Stimulated activated CD4-positive, alpha-beta T cell treated with anti-CD3 and anti-CD28 coated beads, TNF-alpha, amount 100 ng/mL, for 48 hours (primary cell): ENCODE data around the gene FREM1.

Experiments
- DNase-seq, 3 donors: peaks; one replicate each; pipeline ENCODE4 v3.0.0-alpha.2; 2020; ENCODE audit warnings: low read depth in 3 of 3

The FREM1 gene

DNA sequence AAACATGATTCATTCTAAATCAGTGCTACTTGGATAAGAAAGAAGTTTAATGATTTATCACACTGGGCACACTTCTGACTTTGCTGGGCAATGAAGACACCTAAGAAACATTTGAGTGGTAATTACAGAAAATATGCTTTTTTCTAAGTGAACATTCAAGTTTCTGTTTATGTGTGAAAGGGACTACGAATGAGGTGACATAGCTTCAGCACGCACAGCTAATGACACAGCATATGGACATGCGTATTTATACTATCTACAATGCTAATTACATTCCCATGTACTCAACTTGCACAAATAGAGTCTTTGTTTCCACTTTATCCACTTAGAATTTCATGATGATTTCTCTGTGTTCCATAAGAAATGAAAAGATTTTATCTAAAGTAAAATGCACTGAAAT, 40.6 kb downstream of the FREM1 start:
- DNase-seq, result no peak

GRCh38 chr9:14868772-14869583, 41.2 kb downstream of the FREM1 start:
- no peak for DNase-seq

DNA sequence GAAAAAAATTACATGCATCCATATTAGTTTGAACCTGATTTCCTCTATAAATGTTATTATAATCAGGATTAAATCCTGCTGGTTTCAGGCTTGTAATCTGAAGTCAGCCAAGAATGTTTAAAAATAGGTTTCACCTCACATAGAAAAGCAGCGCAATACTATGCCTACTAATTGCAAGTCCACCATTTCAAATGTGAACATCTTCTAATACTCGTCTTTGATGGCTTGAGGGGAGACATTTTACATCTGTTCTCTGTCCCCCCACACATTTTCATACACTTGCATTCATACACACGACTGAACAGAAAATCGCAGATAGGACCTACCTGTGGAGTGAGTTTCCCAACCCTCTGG, 41.8 kb downstream of the FREM1 start:
- DNase-seq, result no peak

GRCh38 chr9:14866200-14866749, 44.0 kb downstream of the FREM1 start:
- no peak for DNase-seq

DNA sequence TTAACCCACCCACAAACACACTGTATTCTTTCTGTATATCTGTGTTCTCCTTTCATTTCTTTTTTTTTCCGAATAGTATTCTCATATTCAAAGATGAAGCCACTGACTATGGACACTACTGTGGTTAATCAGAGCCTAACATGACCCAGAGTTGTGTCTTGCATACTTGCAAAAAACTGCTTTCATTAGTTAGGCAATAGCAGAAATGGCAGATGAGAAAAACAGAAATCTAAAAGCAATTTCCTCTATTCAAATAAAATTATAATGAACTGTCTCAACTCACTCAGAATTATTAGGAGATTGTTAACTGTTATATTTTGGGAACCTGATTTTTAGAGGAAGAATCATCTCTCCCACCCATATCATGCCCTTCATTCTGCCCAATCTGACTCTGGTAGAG, 45.9 kb downstream of the FREM1 start:
- DNase-seq, result no peak

- no peak for DNase-seq
Measured at GRCh38 chr9:14863402-14863801, 46.8 kb downstream of the FREM1 start.

DNA sequence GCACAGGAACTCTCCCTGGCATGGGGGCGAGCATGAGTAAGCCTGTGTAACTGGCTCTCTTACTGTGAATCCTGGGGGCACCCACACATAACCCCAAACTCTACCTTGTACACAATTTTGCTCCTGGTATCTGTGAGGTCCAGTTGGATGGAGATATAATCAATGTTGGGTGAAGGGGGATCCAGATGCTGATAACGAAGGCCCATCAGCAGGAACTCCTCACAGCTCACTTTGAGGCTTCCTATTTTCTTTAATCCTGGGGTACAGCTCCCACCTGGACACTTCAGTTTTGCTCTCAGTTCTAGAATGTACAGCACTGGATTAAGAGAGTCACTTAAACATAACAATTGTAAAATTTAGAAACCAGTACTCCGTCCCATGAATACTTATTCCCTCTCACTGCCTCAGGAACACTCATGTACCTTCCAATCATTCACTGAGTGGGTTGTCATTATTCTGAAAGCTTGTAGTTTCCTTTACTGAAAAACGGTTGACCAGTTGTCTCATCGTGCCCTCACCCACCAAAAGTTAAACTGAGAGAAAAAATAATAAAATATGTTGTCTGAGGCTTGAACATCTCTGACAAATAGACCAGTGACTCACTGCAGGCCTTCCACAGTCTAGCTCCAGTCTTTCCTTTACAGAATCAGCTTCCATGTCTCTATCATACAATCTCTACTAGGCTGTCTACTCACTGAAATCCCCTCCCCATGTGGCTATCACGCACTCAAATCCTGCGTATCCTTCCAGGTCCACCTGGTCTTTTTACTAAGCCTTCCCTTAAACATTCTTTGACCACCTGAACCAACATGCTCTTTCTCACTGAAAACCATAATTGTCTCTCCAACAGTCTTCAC, 52.6 kb downstream of the FREM1 start:
- DNase-seq, result no peak

GRCh38 chr9:14849851-14850250, 60.4 kb downstream of the FREM1 start:
- no peak for DNase-seq

DNA sequence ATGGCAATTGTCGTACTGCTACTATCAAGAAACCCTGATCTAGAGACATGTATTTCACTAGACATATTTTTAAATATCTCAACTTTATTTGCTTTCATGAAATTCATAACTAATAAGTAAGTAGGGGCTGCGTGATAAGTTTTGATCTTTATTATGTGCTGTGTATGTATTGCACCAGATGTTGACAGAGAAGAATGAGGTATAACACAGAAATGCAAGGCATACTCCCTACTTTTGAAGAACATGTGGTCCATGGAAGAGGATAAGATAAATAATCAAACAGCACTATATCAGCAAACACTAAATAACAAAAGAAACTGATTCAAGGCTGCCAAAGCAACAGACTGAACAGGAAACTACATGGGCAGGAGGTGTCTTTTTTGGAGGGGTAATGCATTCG, 60.9 kb downstream of the FREM1 start:
- DNase-seq, result no peak

DNA sequence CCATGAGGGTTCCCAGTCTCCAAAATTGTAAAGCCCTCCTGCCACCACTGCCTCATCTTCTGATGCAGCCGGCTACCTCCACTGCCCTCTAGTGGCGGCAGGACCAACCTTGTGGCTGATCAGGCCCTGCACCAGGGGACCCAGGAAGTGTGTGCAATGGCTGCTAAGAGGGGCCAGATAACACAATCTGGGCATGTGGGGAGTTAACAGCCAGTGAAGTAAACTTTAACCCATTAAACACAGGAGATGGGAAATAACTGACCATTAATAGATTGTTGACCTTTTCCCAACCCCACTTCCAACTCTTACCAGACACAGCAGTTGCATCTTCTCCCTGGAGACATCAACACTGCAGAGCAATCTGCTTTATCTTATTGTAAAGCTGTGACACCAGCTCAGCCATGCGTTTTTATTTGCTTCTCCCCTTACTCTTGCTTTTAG, 63.3 kb downstream of the FREM1 start:
- peak; percentile 20 to 61 (median 49) for DNase-seq

DNA sequence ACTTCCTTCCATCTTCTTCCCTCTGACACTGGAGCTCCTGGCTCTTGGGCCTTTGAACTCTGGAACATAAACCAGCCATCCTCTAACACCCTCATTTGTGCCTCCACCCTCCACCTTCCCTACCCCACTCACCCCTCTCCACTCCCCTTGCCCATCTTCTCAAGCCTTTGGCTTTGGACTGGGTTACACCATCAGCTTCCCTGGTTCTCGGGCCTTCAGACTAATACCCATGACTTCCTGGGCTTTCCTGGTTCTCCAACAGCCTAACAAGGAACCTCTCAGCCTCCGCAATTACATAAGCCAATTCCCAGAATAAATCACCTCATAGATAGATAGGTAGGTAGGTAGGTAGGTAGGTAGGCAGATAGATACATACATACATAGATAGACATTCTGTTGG, 67.1 kb downstream of the FREM1 start:
- no peak for DNase-seq

GRCh38 chr9:14842269-14842668, 68.0 kb downstream of the FREM1 start:
- DNase-seq, result no peak

DNA sequence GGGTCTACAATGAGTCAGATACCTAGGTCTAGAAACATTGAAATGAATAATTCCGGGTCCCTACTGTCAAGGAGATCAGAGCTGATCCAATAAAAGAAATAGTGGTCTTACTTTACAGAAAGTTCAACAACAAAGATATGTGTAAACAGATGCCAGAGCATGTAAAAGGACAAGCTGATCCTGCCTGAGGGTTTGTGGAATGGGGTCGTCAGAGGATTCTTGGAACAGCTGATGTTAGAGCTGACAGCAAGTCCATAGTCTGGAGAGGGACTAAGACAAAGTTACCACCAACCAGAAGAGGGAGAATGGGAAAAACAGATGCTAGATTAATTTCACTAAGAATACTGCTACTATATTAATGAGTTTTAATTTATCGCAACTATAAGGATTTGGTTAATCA, 71.5 kb downstream of the FREM1 start:
- no peak for DNase-seq

GRCh38 chr9:14836885-14837284, 73.3 kb downstream of the FREM1 start:
- no peak for DNase-seq

DNA sequence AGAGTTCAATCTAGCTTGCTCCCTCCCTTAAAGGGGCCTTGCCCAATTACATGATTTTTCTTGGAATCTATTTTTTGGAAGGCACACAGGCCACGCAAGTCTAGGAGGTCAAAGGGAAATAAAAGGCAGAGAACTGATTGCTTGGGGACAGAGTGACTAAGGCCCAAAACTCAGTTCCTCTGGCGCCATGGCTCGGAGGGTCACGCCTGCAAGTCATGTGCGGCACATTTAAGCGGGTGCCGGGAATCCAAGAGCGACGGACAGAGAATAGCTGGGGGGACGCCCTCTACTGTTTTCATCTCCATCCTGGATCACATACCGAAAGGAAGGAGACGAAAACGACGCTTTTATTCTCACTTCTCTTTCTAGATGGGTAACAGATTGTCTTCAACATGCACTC, 78.6 kb downstream of the FREM1 start:
- no peak for DNase-seq

- DNase-seq, result no peak
Measured at GRCh38 chr9:14831074-14831473, 79.2 kb downstream of the FREM1 start.

- DNase-seq, result no peak
Measured at GRCh38 chr9:14830057-14830456, 80.2 kb downstream of the FREM1 start.

DNA sequence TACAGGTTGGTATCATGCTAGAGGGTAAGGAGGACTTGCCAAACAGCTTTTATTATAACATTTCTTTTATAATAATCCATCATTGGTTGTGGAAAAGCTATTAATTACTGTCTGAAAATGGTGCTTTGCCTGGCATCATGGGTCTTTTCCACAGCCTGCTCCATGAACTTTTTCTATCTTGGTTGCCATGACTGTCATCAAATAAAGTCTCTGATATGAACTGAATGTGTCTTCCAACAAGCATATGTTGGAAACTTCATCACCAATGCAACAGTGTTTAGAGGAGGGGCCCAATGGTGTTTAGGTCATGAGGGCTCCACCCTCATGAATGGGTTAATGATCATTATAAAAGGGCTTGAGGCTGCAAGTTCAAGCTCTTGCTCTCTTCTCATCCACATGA, 81.0 kb downstream of the FREM1 start:
- no peak for DNase-seq

DNA sequence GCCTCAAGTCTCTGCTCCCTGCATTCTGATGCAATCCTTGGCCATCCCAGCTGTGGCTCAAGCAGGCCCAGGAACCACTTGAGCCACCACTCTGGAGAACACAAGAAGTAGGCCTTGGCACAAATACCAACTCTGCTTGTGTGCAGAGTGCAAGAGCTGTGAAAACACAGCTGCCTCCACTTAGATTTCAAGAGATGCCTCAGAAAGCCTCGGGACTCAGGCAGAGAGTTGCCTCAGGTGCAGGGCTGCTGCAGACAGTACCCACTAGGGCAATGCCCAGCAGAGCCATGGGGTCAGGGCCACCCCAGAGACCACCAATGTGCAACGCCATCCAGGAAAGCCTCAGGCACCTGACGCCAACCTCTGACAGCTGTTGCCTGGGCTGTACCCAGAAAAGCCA, 82.4 kb downstream of the FREM1 start:
- no peak for DNase-seq

- DNase-seq, result no peak
Measured at GRCh38 chr9:14824481-14824880, 85.7 kb downstream of the FREM1 start.

DNA sequence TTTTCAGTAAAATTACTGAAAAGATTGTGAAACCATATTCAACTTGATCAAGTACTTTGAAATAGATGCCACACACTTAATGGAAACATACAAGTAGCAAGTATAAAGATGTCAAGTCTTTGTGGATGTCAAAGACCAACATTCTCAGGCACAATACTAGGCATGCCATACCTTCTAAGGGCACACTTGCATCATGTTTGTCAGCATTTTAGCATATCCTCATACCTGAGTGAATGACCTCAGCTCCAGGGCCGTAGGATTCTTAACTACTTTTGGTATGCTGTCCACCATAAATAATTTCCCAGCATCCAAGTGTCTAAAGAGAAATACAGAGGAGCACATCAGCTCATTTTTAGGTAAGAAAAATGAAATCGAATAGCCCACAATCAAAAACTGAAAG, 86.4 kb downstream of the FREM1 start:
- no peak for DNase-seq

DNA sequence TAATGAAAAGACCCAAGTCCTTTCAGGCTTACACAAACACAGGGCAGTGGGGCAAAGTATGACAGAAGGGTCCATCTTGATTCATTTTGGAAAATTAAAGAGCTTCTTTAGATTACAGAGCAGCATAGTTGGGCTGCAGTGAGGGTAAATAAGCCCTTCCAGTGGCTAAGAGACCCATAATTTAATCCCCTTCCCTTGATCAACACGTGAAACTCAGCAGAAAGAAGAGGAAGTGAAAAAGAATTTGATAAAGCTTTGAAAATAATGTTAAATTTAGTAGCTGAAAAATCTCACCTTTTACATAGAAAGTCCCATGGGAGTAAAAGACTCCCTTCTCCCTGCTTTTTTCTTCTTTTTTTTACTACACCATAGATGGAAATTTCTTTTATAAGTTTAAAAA, 87.6 kb downstream of the FREM1 start:
- no peak for DNase-seq

- no peak for DNase-seq
Measured at GRCh38 chr9:14819183-14819582, 91.0 kb downstream of the FREM1 start.
